GM03348 (cell line): Measurements from ENCODE around the gene SLC25A5.

Experiments
- DNase-seq: peaks from one replicate; pipeline ENCODE4 v3.0.0; 2012; ENCODE audit warnings: low spot score

The SLC25A5 gene

GRCh38 chrX:119505945-119506344 lies 37.7 kb downstream of the SLC25A5 start:
- DNase-seq: no peak

DNA sequence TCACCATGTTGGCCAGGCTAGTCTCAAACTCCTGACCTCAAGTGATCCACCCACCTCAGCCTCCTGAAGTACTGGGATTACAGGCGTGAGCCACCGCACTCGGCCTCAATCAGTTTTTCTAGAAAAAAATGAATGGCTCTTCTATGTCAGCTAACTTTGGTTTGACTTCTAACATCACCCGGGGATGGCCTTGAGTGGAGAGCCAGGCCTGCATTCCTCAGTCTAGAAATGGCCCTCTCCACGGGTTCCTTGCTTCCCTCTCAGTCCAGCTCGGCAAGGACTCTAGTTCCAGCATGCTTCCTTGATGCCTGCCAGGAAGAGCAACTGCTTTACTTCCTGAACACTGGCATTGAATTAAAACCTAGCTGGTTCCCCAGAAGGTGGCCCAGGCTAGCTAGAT lies 39.0 kb downstream of the SLC25A5 start:
- no peak for DNase-seq

GRCh38 chrX:119512146-119512800 lies 44.0 kb downstream of the SLC25A5 start:
- peak; percentile 80 for DNase-seq

DNA sequence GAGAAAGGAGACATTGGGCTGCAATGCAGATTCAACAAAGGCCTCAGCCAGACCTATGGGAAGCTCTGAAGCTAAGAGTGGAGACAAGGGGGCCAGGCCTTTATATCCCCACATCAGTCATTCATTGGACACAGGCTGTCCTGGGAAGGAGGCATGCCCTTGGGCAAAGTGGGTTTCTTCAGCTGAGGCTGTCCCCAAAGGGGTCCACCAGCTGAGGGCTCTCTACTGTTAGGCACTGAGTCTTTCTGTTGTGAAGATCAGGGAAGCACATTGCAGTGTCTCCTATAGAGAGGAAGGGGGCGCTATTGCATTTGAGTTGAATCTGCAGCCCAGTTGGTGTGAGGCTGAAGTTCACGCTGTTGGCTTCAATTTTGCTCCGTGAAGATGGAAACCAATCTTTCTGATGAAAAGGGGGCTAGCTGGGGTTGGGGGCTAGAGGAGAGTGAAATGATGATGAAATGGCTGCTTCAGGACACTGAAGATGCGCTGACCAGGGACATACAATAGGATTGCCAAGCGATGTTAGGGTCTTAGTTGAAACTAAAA lies 48.0 kb downstream of the SLC25A5 start:
- DNase-seq: peak; percentile 73

GRCh38 chrX:119518371-119518770 lies 50.1 kb downstream of the SLC25A5 start:
- no peak for DNase-seq
